Measurements from ENCODE around the gene IBTK. TPM values are rescaled to one million over a fixed set of nuclear protein-coding genes. Genes with fewer than 3 reads are reported as not detected.

The IBTK gene
- polyA plus RNA-seq, 3 donors = 7.0 to 20.2 (median 13.1) TPM

DNA sequence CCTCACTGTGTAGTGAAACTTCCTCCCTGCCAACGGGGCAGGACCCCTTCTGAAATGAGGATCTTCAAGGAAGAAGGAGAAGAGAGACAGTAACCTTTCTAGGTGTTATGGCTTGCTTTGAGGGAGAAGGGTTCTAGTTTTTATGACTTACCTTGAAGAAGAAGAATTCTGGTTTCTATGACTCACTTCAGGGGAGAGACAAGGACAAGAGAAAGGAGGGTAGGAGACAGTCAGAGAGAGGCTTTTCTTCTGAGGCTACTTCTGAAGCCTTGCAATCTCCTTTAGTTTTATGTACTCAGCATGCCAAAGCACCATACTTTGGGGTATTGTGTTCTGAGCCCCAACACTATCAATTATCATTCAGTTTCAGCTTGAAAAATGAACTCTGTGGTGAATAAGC lies 25.8 kb upstream of the IBTK start:
- no peak overlapping the region for H3K9ac ChIP-seq (ENCODE audit: insufficient read depth, low read length, poor library complexity, severe bottlenecking)
- H3K4me2 ChIP-seq (replicated peaks; ENCODE audit: extremely low read depth, low read length, poor library complexity, severe bottlenecking) = no peak overlapping the region
- no peak for DNase-seq
- WGBS (ENCODE audit: insufficient coverage) = no CpG with 5 or more reads among the region's 1 CpG
- no peak overlapping the region for H3K4me3 Mint-ChIP-seq
- H3K27me3 Mint-ChIP-seq (ENCODE audit: low read depth in 3 of 3) = peaks cover 2 to 7% (median 5%) of the 10 kb centered on the region in 3 donors
- no peaks in the 10 kb centered on the region for H3K36me3 Mint-ChIP-seq
- TF ChIP-seq, protein P1, sequence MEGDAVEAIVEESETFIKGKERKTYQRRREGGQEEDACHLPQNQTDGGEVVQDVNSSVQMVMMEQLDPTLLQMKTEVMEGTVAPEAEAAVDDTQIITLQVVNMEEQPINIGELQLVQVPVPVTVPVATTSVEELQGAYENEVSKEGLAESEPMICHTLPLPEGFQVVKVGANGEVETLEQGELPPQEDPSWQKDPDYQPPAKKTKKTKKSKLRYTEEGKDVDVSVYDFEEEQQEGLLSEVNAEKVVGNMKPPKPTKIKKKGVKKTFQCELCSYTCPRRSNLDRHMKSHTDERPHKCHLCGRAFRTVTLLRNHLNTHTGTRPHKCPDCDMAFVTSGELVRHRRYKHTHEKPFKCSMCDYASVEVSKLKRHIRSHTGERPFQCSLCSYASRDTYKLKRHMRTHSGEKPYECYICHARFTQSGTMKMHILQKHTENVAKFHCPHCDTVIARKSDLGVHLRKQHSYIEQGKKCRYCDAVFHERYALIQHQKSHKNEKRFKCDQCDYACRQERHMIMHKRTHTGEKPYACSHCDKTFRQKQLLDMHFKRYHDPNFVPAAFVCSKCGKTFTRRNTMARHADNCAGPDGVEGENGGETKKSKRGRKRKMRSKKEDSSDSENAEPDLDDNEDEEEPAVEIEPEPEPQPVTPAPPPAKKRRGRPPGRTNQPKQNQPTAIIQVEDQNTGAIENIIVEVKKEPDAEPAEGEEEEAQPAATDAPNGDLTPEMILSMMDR (IDR thresholded peaks at IDR 0.05) = no peak
- H3K27me3 ChIP-seq (ENCODE audit: control insufficient read depth in 2 of 2, insufficient read depth in 2 of 2, low read length in 2 of 2) = no peaks in the 10 kb centered on the region
- no peaks in the 10 kb centered on the region for H3K9me3 ChIP-seq (replicated peaks in 1 of 2; ENCODE audit: control insufficient read depth in 1 of 2, insufficient read depth in 1 of 2, low read length in 2 of 2)
- H3K4me1 Mint-ChIP-seq = peaks cover 1% of the 10 kb centered on the region
- no peaks in the 10 kb centered on the region for H3K36me3 ChIP-seq (replicated peaks in 1 of 2; ENCODE audit: control insufficient read depth in 1 of 2, insufficient read depth in 2 of 2, low read length in 2 of 2)
- no peak overlapping the region for H3K4me3 ChIP-seq (replicated peaks in 1 of 3; ENCODE audit: low read depth in 2 of 3, low read length in 3 of 3)
- intact Hi-C loops (cut with micrococcal nuclease) = no loop called here
- no peak overlapping the region for H3K27ac Mint-ChIP-seq
- H3K27ac ChIP-seq (ENCODE audit: low read depth in 1 of 2, low read length in 2 of 2) = no peak overlapping the region
- peaks cover 0 to 6% (median 3%) of the 10 kb centered on the region in 7 donors for H3K9me3 Mint-ChIP-seq
- H3K79me2 ChIP-seq (ENCODE audit: insufficient read depth, low read length) = no peaks in the 10 kb centered on the region
- no peaks in the 10 kb centered on the region for H3K4me1 ChIP-seq (ENCODE audit: control insufficient read depth in 1 of 2, insufficient read depth in 2 of 2, low read length in 2 of 2)
- no peaks in the 10 kb centered on the region for H4K20me1 ChIP-seq (ENCODE audit: insufficient read depth, low read length)
- peak overlapping the region; percentile 15 for H2AFZ ChIP-seq (ENCODE audit: insufficient read depth, low read depth, low read length, poor library complexity, severe bottlenecking)

DNA sequence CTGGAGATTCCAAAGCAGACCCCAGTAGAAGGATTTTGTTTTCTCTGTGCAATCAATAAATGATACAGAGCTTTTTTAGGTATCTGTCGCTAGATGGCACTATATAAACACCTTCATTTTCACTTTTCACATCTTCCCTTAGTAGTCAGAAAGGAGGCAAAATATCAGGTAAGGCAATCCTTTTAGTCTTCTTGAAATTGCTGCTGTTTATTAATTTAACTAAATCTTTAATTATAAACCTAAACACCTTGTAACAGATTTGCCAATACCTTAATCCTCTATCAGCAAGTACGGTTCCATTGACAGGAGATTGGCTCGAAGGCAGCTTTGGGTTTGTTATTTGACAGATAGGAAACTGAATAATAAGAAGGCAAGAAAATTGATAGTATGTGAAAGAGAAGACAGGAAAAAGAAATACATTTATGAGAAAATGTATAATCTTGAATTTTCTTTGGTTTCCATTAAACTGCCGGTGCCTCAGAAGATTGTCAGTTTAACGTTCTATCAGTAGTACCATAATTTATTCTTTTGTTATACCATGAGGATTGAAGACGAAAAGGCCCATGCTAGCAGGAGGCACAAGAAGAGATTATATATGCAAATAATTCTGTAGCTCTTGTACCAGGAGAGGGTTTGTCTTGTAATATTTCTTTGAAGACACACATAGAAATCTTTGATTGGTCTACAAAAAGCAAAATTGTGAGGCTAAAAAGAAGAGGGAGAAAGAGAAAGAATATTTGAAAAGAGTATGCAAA lies 23.5 kb upstream of the IBTK start:
- H3K36me3 ChIP-seq (replicated peaks in 1 of 2; ENCODE audit: control insufficient read depth in 1 of 2, insufficient read depth in 2 of 2, low read length in 2 of 2) = no peaks in the 10 kb centered on the region
- H3K4me1 ChIP-seq (ENCODE audit: control insufficient read depth in 1 of 2, insufficient read depth in 2 of 2, low read length in 2 of 2) = no peaks in the 10 kb centered on the region
- intact Hi-C loops (cut with micrococcal nuclease) = no loop called here
- Mint-ChIP-seq H3K9me3 (no peaks in the 10 kb centered on the region), H3K4me1 (peaks cover 1% of the 10 kb centered on the region), H3K4me3 (no peak overlapping the region), H3K27me3 (ENCODE audit: low read depth in 3 of 3) (peaks cover 2 to 7% (median 3%) of the 10 kb centered on the region in 3 donors), H3K36me3 (no peaks in the 10 kb centered on the region), H3K27ac (no peak overlapping the region)
- H4K20me1 ChIP-seq (ENCODE audit: insufficient read depth, low read length) = no peaks in the 10 kb centered on the region
- no peak overlapping the region for H3K4me3 ChIP-seq (replicated peaks in 1 of 3; ENCODE audit: low read depth in 2 of 3, low read length in 3 of 3)
- H3K4me2 ChIP-seq (replicated peaks; ENCODE audit: extremely low read depth, low read length, poor library complexity, severe bottlenecking) = no peak overlapping the region
- no peak overlapping the region for H3K27ac ChIP-seq (ENCODE audit: low read depth in 1 of 2, low read length in 2 of 2)
- H3K79me2 ChIP-seq (ENCODE audit: insufficient read depth, low read length) = no peaks in the 10 kb centered on the region
- TF ChIP-seq, protein P1 (IDR thresholded peaks at IDR 0.05) = peak; percentile 78
- peak in 2 of 3 donors; percentile 12 to 15 for DNase-seq
- WGBS (ENCODE audit: insufficient coverage) = no CpG with 5 or more reads among the region's 6 CpGs
- no peak overlapping the region for H3K9ac ChIP-seq (ENCODE audit: insufficient read depth, low read length, poor library complexity, severe bottlenecking)
- H3K27me3 ChIP-seq (ENCODE audit: control insufficient read depth in 2 of 2, insufficient read depth in 2 of 2, low read length in 2 of 2) = no peaks in the 10 kb centered on the region
- no peak overlapping the region for H2AFZ ChIP-seq (ENCODE audit: insufficient read depth, low read depth, low read length, poor library complexity, severe bottlenecking)
- no peaks in the 10 kb centered on the region for H3K9me3 ChIP-seq (replicated peaks in 1 of 2; ENCODE audit: control insufficient read depth in 1 of 2, insufficient read depth in 1 of 2, low read length in 2 of 2)

Measured in CD14-positive monocyte (primary cell).